ENCODE data around the gene CIAPIN1.

The CIAPIN1 gene

DNA sequence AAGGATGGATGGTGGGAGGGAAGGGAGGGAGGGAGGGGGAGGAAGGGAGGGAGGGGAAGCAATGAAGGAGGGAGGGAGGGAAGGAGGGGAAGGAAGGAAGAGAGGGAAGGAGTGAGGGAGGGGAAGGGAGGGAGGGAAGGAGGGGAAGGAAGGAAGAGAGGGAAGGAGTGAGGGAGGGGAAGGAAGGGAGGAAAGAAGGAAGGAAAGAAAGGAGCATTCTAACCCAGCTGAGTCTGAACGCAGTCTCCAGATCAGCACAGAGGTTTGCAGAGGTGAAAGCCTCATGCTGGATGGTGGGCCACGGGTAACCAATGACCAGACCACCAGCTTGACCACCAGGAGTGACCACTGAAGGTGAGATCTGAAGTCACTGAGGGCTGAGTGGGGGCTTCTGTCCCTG, 24.0 kb downstream of the CIAPIN1 start:
- Histone ChIP-seq H3K4me3 (ENCODE audit: low read depth, low read length) (no peak overlapping the region), H3K36me3 (peaks cover 8% of the 10 kb centered on the region), H3K4me1 (peaks cover 8% of the 10 kb centered on the region; the same call in 1 of the 2 replicates), H3K27me3 (no peaks in the 10 kb centered on the region), H3K9me3 (no peaks in the 10 kb centered on the region)
- no peak for DNase-seq
- TF ChIP-seq, protein P1, sequence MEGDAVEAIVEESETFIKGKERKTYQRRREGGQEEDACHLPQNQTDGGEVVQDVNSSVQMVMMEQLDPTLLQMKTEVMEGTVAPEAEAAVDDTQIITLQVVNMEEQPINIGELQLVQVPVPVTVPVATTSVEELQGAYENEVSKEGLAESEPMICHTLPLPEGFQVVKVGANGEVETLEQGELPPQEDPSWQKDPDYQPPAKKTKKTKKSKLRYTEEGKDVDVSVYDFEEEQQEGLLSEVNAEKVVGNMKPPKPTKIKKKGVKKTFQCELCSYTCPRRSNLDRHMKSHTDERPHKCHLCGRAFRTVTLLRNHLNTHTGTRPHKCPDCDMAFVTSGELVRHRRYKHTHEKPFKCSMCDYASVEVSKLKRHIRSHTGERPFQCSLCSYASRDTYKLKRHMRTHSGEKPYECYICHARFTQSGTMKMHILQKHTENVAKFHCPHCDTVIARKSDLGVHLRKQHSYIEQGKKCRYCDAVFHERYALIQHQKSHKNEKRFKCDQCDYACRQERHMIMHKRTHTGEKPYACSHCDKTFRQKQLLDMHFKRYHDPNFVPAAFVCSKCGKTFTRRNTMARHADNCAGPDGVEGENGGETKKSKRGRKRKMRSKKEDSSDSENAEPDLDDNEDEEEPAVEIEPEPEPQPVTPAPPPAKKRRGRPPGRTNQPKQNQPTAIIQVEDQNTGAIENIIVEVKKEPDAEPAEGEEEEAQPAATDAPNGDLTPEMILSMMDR (IDR thresholded peaks at IDR 0.05; ENCODE audit: low read depth, low read length) = no peak

DNA sequence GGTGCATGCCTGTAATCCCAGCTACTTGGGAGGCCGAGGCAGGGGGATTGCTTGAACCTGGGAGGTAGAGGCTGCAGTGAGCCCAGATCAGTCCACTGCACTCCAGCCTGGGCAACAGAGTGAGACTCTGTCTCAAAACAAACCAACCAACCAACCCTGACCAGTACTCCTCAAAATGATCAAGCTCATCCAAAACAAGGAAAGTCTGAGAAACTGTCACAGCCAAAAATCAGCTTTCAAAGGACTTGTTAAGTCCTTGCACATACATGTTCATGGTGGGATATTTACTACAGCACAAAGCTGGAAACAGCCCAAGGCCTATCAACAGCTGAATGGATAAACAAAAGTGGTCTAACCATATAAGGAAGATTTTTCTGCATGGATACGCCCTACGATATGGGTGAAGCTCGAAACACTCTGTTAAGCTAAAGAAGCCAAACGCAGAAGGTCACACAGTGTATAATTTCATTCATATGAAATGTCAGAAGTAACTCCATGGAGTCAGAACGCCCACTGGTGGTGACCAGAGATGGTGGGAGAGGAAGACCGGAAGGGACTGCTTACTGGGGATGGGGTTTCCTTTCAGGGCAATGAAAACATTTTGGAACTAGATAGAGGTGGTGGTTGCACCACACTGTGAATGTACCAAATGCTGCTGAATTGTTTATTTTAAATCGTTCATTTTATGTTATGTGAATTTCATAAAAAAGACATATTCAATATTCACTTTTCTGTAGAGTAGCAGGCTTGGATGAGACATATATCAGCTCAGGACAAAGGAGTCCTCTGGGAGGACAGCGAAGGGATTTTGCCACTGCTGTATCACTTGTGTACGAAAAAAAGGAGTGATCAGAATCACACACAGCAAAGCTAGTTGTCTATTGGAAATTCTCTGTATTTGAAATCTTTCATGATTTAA, 24.9 kb downstream of the CIAPIN1 start:
- TF ChIP-seq, protein P1 (IDR thresholded peaks at IDR 0.05; ENCODE audit: low read depth, low read length) = peak; percentile 95
- peaks cover 15% of the 10 kb centered on the region for H3K4me1 ChIP-seq
- H3K27me3 ChIP-seq = no peaks in the 10 kb centered on the region
- no peaks in the 10 kb centered on the region for H3K9me3 ChIP-seq
- H3K4me3 ChIP-seq (ENCODE audit: low read depth, low read length) = no peak overlapping the region
- DNase-seq = peak; percentile 75
- H3K36me3 ChIP-seq = peaks cover 4% of the 10 kb centered on the region; the same call in 1 of the 2 replicates

DNA sequence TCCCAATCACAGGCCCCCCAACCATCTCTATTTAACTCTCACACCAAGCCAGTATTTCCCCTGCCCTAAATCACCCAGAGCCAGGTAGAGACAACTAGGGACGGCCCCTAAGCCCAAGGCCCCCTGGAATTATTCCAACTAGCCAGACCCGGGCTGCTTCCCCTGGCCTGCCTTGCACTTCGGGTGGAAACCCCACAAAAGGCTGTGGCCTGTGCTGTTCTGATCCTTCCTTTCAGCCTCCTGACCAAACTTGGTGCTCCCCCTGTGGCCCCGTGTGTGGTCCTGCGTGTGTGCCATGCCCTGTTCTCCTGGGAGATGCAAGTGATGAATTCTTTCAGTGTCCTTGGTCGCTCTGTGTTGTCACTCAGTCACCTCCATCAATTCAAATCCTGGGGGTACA, 27.7 kb downstream of the CIAPIN1 start:
- DNase-seq = peak; percentile 33
- Histone ChIP-seq H3K27me3 (no peaks in the 10 kb centered on the region), H3K9me3 (no peaks in the 10 kb centered on the region), H3K4me1 (peaks cover 23% of the 10 kb centered on the region), H3K4me3 (ENCODE audit: low read depth, low read length) (no peak overlapping the region), H3K36me3 (no peaks in the 10 kb centered on the region)
- TF ChIP-seq, protein P1 (IDR thresholded peaks at IDR 0.05; ENCODE audit: low read depth, low read length) = peak; percentile 14; the same call in 1 of the 2 replicates

DNA sequence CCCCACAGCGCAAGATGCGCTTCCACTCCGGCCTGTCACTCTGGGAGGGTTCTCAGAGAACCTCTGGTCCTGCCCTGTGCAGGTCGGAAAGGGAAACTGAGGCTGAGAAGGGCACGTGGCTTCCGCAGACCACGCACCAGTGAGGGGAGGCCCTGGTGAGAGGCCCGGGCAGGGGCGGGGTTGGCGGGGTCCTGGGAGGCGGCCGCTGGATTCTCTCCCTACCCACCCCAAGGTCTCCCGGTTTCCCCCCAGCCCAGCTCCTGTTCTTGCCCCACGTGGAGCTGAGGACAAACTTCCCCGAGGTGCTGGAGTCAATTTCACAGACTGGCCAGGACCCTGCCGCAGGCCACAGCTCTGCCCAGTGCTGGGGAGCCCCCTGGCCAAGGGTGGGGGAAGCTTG, 31.1 kb downstream of the CIAPIN1 start:
- no peak for DNase-seq
- Histone ChIP-seq H3K36me3 (no peaks in the 10 kb centered on the region), H3K4me3 (ENCODE audit: low read depth, low read length) (no peak overlapping the region), H3K27me3 (no peaks in the 10 kb centered on the region), H3K9me3 (no peaks in the 10 kb centered on the region), H3K4me1 (peaks cover 23% of the 10 kb centered on the region)
- TF ChIP-seq, protein P1 (IDR thresholded peaks at IDR 0.05; ENCODE audit: low read depth, low read length) = no peak

DNA sequence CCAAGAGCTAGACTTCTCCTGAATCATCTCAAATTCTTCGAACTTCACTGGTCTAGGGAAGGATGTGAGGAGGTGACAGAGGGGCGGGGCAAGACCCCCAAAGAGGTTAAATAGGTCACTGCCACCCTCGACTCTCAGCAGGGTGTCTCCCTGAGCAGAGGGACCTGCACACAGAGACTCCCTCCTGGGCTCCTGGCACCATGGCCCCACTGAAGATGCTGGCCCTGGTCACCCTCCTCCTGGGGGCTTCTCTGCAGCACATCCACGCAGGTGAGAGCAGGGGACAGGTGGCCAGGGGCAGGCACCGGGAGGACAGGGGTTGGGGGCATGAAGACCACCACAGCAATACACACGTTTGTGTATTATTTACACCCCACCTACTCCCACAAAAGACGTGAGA, 33.5 kb downstream of the CIAPIN1 start:
- Histone ChIP-seq H3K36me3 (no peaks in the 10 kb centered on the region), H3K4me3 (ENCODE audit: low read depth, low read length) (no peak overlapping the region), H3K9me3 (no peaks in the 10 kb centered on the region), H3K27me3 (no peaks in the 10 kb centered on the region), H3K4me1 (peaks cover 18% of the 10 kb centered on the region)
- no peak for DNase-seq
- TF ChIP-seq, protein P1 (IDR thresholded peaks at IDR 0.05; ENCODE audit: low read depth, low read length) = no peak

DNA sequence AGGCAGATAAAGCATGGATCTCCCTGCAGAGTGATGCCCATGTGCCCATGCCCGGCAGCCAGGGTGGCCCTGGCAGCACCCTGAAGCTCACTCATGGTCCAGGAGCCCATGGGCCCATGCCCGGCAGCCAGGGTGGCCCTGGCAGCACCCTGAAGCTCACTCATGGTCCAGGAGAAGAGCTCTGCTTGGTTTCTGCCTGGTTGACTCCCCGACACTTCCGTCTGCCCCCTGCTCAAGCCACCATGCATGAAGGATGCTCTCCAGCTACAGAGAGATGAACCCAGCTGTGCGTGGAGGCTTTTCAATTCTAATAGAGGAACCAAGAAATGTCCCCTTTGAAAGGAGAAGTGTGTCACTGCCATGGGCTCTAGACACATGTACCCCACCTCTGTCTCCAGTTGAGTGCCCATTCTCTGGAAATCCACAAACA, 33.9 kb downstream of the CIAPIN1 start:
- H3K36me3 ChIP-seq = no peaks in the 10 kb centered on the region
- H3K4me1 ChIP-seq = peaks cover 16% of the 10 kb centered on the region
- H3K27me3 ChIP-seq = no peaks in the 10 kb centered on the region
- TF ChIP-seq, protein P1 (IDR thresholded peaks at IDR 0.05; ENCODE audit: low read depth, low read length) = no peak
- DNase-seq = no peak
- H3K4me3 ChIP-seq (ENCODE audit: low read depth, low read length) = no peak overlapping the region
- H3K9me3 ChIP-seq = no peaks in the 10 kb centered on the region
